Naive thymus-derived CD8-positive, alpha-beta T cell (primary cell): ENCODE measurements around the gene PDE1C. TPM values are rescaled to one million over a fixed set of nuclear protein-coding genes. Genes with fewer than 3 reads are reported as not detected.

Experiments
- ATAC-seq, 2 donors: fragments of 150-1000 bp; cut with Tn5 transposase in 1 of 2; sonication (Bioruptor Pico), chemical (Tn5 transposase) in 1 of 2; 1 replicate in 1 of 2; 2 replicates in 1 of 2; pipeline ENCODE4 v1.10.0; 2021; ENCODE audit warnings: mild to moderate bottlenecking in 2 of 2, moderate library complexity in 2 of 2
- POLR2A ChIA-PET: fragments of 350-600 bp; sonication (Branson Sonifier 250); formaldehyde crosslinking; loops from one replicate; lab custom pipeline; 2021; ENCODE audit warnings: antibody characterized with exemption; lab: Charles Lee
- DNase-seq, 10 donors: peaks; one replicate each; pipeline versions ENCODE4 v3.0.0 to v3.0.0-alpha.2; 2020 to 2022
- H3K27ac Mint-ChIP-seq, 10 donors: one replicate each; pipeline ENCODE4 v1.8.0; 2020 to 2022; ENCODE audit warnings: mild to moderate bottlenecking in 10 of 10, mixed read lengths in 10 of 10, moderate library complexity in 4 of 10, inconsistent platforms in 1 of 10
- H3K27me3 Mint-ChIP-seq, 5 donors: one replicate each; pipeline ENCODE4 v1.8.0; 2021 to 2022; ENCODE audit warnings: mixed read lengths in 5 of 5
- H3K36me3 Mint-ChIP-seq, 3 donors: one replicate each; pipeline ENCODE4 v1.8.0; 2020 to 2022; ENCODE audit warnings: mixed read lengths in 3 of 3, mild to moderate bottlenecking in 2 of 3, inconsistent platforms in 1 of 3
- H3K4me1 Mint-ChIP-seq, 4 donors: one replicate each; pipeline ENCODE4 v1.8.0; 2021 to 2022; ENCODE audit warnings: mixed read lengths in 4 of 4
- H3K4me3 Mint-ChIP-seq, 10 donors: one replicate each; pipeline ENCODE4 v1.8.0; 2020 to 2022; ENCODE audit warnings: mild to moderate bottlenecking in 10 of 10, mixed read lengths in 10 of 10, moderate library complexity in 6 of 10, inconsistent platforms in 1 of 10
- H3K9me3 Mint-ChIP-seq, 9 donors: one replicate each; pipeline ENCODE4 v1.8.0; 2020 to 2022; ENCODE audit warnings: mixed read lengths in 9 of 9, mild to moderate bottlenecking in 3 of 9, inconsistent platforms in 1 of 9, moderate library complexity in 1 of 9
- polyA plus RNA-seq, 3 donors: library from polyadenylated mRNA; unstranded; fragments of 300-500 nt; fragmentation: Illumina TruSeq; gene quantifications; one replicate each; pipeline ENCODE4 v1.2.3, GENCODE V29; 2021
- total RNA-seq, 8 experiments: library from RNA in 2 of 8; stranded (reverse) in 2 of 8; gene quantifications; one replicate each; pipeline ENCODE4 v1.2.3 and lab custom pipeline; 2021 to 2026

The PDE1C gene
- total and polyA plus RNA-seq, 5 experiments from 2014 or later: not detected

- DNase-seq (no peak), ATAC-seq (no peak)
- Mint-ChIP-seq H3K27ac (no peak overlapping the region), H3K4me1 (no peaks in the 10 kb centered on the region), H3K27me3 (no peaks in the 10 kb centered on the region), H3K4me3 (no peak overlapping the region), H3K36me3 (no peaks in the 10 kb centered on the region), H3K9me3 (peaks cover 0 to 24% (median 12%) of the 10 kb centered on the region in 9 donors)
- POLR2A ChIA-PET: no interaction called here
These were observed 106.5 kb downstream of the PDE1C start for GRCh38 chr7:31963569-31964175.

DNA sequence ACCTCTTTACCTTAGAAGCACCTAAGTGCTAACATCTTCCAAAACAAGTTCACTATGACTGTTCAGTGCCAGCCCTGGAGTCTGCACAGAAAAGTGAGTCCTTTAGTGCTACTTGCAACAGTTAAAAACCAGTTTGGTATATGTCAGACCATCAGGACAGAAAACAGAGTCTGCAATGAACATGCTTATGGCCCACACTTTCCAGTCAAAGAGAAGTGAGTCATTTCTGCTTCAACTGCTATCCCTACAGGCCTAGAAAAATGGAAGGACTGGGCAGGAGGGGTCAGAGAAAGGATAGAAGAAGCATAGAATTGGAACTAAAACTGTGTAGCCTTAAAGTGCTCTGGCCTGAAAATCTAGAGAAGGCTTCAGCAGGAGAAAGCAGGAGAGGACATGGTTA is 108.0 kb downstream of the PDE1C start:
- ATAC-seq (no peak), DNase-seq (no peak)
- Mint-ChIP-seq H3K36me3 (no peaks in the 10 kb centered on the region), H3K27me3 (no peaks in the 10 kb centered on the region), H3K27ac (no peak overlapping the region), H3K4me3 (no peak overlapping the region), H3K9me3 (peaks cover 0 to 21% (median 10%) of the 10 kb centered on the region in 9 donors), H3K4me1 (no peaks in the 10 kb centered on the region)
- POLR2A ChIA-PET: no interaction called here

- no peak for DNase-seq
- POLR2A ChIA-PET: no interaction called here
These were observed 112.0 kb downstream of the PDE1C start for GRCh38 chr7:31958226-31958625.

DNA sequence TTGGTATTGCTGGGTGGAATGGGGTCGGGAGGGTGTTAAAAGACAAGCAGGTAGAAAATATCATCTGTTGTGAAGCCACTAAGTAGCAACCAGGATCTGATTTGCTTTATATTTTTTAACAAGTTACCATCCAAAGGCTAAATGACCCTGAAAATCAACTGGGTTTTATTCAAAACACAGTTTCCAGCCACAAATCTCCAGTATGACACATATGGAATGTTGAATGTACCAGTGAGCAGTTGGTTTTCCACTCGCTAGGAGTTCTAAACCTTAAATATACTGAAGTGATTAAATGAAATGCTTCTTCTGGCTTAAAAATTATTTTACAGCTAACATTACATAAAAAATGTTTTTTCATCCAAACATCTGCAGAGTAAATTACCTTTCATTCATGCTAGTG is 112.5 kb downstream of the PDE1C start:
- Mint-ChIP-seq H3K36me3 (no peaks in the 10 kb centered on the region), H3K27ac (no peak overlapping the region), H3K4me1 (no peaks in the 10 kb centered on the region), H3K27me3 (no peaks in the 10 kb centered on the region), H3K9me3 (peaks cover 0 to 5% (median 3%) of the 10 kb centered on the region in 9 donors), H3K4me3 (no peak overlapping the region)
- no peak for ATAC-seq
- POLR2A ChIA-PET: no interaction called here
- no peak for DNase-seq

More at GRCh38 chr7:31958226-31958625, 112.0 kb downstream of the PDE1C start:
- Mint-ChIP-seq H3K27me3 (no peaks in the 10 kb centered on the region), H3K27ac (no peak overlapping the region), H3K4me3 (no peak overlapping the region), H3K36me3 (no peaks in the 10 kb centered on the region), H3K4me1 (no peaks in the 10 kb centered on the region), H3K9me3 (peaks cover 0 to 5% (median 3%) of the 10 kb centered on the region in 9 donors)
- no peak for ATAC-seq

DNA sequence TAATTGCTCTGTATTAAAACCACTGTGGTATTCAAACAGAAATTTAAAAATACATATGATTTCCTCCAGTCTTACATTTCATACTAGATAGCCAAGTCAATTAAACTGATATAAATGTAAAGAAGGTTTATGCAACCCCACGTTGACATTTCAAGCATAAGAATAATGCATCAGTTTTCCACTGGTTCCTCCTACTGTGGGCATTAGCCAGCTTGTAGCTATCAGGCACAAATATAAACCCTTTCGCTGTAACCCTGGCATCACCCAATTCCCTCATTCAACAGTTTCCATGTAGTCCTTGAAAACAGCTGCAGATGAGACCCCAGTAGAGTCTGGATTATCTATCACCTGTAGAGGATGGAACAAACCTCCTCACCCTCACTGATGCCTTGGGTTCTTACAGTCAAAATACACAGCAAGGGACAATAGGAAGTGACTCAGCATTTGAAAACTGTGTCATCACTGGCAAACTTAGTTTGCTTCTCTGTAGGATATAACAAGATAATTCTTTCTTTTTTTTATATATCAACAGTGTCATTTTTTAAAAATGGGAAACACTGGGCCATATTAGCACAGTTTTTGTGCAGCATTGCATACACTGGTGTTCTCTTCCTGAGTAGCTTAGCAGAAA is 113.0 kb downstream of the PDE1C start:
- Mint-ChIP-seq H3K9me3 (peaks cover 0 to 3% (median 0%) of the 10 kb centered on the region in 9 donors), H3K4me1 (no peaks in the 10 kb centered on the region), H3K27me3 (no peaks in the 10 kb centered on the region), H3K27ac (no peak overlapping the region), H3K36me3 (no peaks in the 10 kb centered on the region), H3K4me3 (no peak overlapping the region)
- POLR2A ChIA-PET: no interaction called here
- DNase-seq (no peak), ATAC-seq (no peak)

- peak overlapping the region in 1 of 10 donors; percentile 11 for H3K27ac Mint-ChIP-seq
These were observed 114.6 kb downstream of the PDE1C start for GRCh38 chr7:31955641-31956040.

GRCh38 chr7:31955021-31955420 is 115.2 kb downstream of the PDE1C start:
- no peak for ATAC-seq
- DNase-seq: no peak
- Mint-ChIP-seq H3K27me3 (no peaks in the 10 kb centered on the region), H3K4me3 (no peak overlapping the region), H3K9me3 (peaks cover 0 to 4% (median under 1%) of the 10 kb centered on the region in 9 donors), H3K4me1 (no peaks in the 10 kb centered on the region), H3K27ac (no peak overlapping the region), H3K36me3 (no peaks in the 10 kb centered on the region)
- POLR2A ChIA-PET: no interaction called here

More at GRCh38 chr7:31955641-31956040, 114.6 kb downstream of the PDE1C start:
- Mint-ChIP-seq H3K9me3 (peaks cover 0 to 3% (median 0%) of the 10 kb centered on the region in 9 donors), H3K36me3 (no peaks in the 10 kb centered on the region), H3K4me1 (no peaks in the 10 kb centered on the region), H3K27me3 (no peaks in the 10 kb centered on the region), H3K4me3 (no peak overlapping the region)
- POLR2A ChIA-PET: no interaction called here
- no peak for DNase-seq
- ATAC-seq: no peak

DNA sequence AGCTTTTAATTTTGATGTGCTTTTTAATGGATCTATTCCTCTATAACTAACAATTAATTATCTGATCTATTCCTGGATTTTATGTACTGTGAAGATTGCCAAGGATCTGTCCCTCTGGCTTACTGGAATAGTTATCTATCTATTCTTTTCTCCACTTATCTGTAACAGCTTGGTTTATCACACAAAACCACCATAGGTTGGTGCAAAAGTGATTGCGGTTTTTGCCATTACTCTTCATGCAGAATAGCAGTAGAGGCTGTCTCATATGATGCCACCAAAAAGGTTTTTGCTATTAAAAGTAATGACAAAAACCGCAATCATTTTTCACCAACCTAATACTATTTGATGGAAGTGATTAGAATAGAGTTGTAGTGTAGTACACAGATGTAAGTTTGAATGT is 115.7 kb downstream of the PDE1C start:
- no peak overlapping the region for H3K4me3 Mint-ChIP-seq

GRCh38 chr7:31953432-31953831 is 116.8 kb downstream of the PDE1C start:
- Mint-ChIP-seq H3K36me3 (no peaks in the 10 kb centered on the region), H3K4me3 (no peak overlapping the region), H3K9me3 (peaks cover 0 to 8% (median 2%) of the 10 kb centered on the region in 9 donors), H3K4me1 (no peaks in the 10 kb centered on the region), H3K27me3 (no peaks in the 10 kb centered on the region), H3K27ac (no peak overlapping the region)
- DNase-seq (no peak), ATAC-seq (no peak)
- POLR2A ChIA-PET: no interaction called here

More for the DNA sequence above, 115.7 kb downstream of the PDE1C start:
- Mint-ChIP-seq H3K36me3 (no peaks in the 10 kb centered on the region), H3K27me3 (no peaks in the 10 kb centered on the region), H3K4me1 (no peaks in the 10 kb centered on the region), H3K27ac (no peak overlapping the region), H3K9me3 (peaks cover 0 to 6% (median 2%) of the 10 kb centered on the region in 9 donors)
- POLR2A ChIA-PET: no interaction called here
- ATAC-seq: no peak
- no peak for DNase-seq

DNA sequence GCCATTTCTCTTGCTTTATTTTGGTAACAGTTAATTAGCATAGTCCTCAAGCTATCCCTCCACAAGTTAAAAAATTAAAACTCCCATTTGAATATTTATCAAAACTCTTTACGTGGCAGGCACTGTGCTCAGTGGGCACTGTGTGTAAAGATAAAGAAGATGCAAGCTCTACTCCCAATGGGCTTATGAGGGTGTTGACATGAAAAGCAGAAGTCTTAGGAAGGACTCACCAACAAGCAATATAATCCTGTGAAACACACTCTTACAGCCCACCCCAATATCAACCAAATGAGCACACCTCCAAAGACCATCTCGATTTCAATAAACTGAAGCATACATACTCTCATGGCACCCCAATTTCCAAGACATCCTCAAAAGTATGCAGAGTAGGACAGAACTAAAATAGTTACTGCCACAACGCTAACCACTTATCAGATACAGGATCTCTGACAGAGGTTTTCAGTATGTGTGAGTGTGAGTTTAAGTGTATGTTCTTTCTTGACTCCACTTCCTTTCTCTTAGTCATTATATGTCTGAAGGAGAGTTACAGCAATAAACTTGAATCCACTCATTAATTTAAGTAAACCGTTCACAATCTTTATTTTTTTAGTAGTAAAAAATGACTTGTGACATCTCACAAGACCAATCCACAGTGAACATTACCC is 120.0 kb downstream of the PDE1C start:
- Mint-ChIP-seq H3K36me3 (no peaks in the 10 kb centered on the region), H3K9me3 (peaks cover 5 to 20% (median 8%) of the 10 kb centered on the region in 9 donors), H3K4me1 (no peaks in the 10 kb centered on the region), H3K4me3 (no peak overlapping the region), H3K27ac (no peak overlapping the region), H3K27me3 (peaks cover 0 to 5% (median 0%) of the 10 kb centered on the region in 5 donors)
- DNase-seq (no peak), ATAC-seq (no peak)
- POLR2A ChIA-PET: no interaction called here

DNA sequence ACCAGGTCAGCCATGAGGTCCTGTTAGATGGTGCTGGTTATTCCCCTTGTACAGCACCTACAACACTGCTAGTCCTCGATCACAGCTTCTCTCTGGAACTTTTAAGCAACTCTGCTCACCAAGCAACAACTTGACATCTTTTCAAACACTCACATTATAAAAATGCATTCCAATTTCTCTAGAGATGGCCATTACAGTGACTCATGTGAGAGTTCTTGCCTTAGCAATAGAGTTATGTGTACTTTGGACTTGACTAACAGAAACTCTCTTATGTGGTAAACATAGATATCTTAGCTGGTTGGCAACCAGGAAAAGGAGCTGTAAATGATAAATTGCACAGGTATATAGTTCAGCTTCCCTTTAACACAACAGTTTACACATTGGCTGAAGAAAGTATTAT is 122.2 kb downstream of the PDE1C start:
- Mint-ChIP-seq H3K4me3 (no peak overlapping the region), H3K27me3 (peaks cover 0 to 5% (median 0%) of the 10 kb centered on the region in 5 donors), H3K36me3 (peaks cover 0 to 5% (median 0%) of the 10 kb centered on the region in 3 donors), H3K4me1 (no peaks in the 10 kb centered on the region), H3K9me3 (peaks cover 4 to 28% (median 12%) of the 10 kb centered on the region in 9 donors), H3K27ac (no peak overlapping the region)
- ATAC-seq (no peak), DNase-seq (no peak)
- POLR2A ChIA-PET: no interaction called here

DNA sequence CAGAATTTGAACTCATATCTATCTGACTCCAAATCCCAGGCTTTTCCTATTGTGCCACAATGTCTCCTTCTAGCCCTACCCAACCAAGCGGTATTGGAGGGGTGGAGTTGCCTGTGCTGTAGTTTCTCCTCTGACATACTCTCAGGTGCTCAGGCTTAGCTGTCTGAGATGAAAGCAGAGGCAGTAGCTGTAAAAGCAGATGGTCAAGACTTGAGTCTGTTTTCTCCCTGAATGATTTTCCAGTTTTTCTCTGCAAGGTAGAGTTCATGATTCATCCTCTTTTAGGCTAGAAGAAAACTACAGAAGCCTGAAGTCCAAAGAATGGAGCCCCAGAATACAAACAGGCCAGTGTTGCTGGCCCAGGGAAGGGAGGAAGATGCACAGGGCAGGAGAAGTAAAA is 130.0 kb downstream of the PDE1C start:
- POLR2A ChIA-PET: no interaction called here
- DNase-seq (no peak), ATAC-seq (no peak)
- H3K27ac Mint-ChIP-seq: no peak overlapping the region
- peaks cover 0 to 3% (median 0%) of the 10 kb centered on the region in 5 donors for H3K27me3 Mint-ChIP-seq
- H3K9me3 Mint-ChIP-seq: peaks cover 0 to 32% (median 5%) of the 10 kb centered on the region in 9 donors
- no peak overlapping the region for H3K4me3 Mint-ChIP-seq
- peaks cover 0 to 5% (median 0%) of the 10 kb centered on the region in 3 donors for H3K36me3 Mint-ChIP-seq
- H3K4me1 Mint-ChIP-seq: no peaks in the 10 kb centered on the region

- Mint-ChIP-seq H3K4me3 (no peak overlapping the region), H3K36me3 (peaks cover 0 to 3% (median 0%) of the 10 kb centered on the region in 3 donors), H3K27ac (no peak overlapping the region), H3K27me3 (peaks cover 0 to 3% (median 0%) of the 10 kb centered on the region in 5 donors), H3K4me1 (no peaks in the 10 kb centered on the region), H3K9me3 (peaks cover 0 to 28% (median 4%) of the 10 kb centered on the region in 9 donors)
- ATAC-seq: no peak
- DNase-seq: no peak
- POLR2A ChIA-PET: no interaction called here
These were observed 131.1 kb downstream of the PDE1C start for GRCh38 chr7:31939076-31939475.
